ENCODE results near the gene SUPT20H. TPM values are rescaled to one million over a fixed set of nuclear protein-coding genes. Genes with fewer than 3 reads are reported as not detected.
A peak's percentile ranks its signal among the peaks of the same experiment; 100 is the strongest.
"Not testable (repeated sequence)": the region's sequence is repeated elsewhere in the genome, so short reads cannot be mapped to it uniquely, and the experiment has no call there.

Gene SUPT20H
- polyA plus RNA-seq, 1 experiment: 33.4 TPM

GRCh38 chr13:37068962-37069361 lies 9.5 kb upstream of the SUPT20H start:
- TF ChIP-seq CTCF (IDR thresholded peaks at IDR 0.05; ENCODE audit: insufficient read depth, low read depth, low read length): no peak
- Histone ChIP-seq H3K36me3 (ENCODE audit: control insufficient read depth, insufficient read depth, low read length) (no peaks in the 10 kb centered on the region), H3K27me3 (ENCODE audit: control insufficient read depth, insufficient read depth, low read length) (no peaks in the 10 kb centered on the region), H3K4me3 (ENCODE audit: low read depth, low read length) (no peak overlapping the region)
- CTCF ChIA-PET: interaction anchor here (1.1 kb wide), 1 partner anchor 69 kb away, joined by 3 read pairs; no protein-coding TSS in a partner anchor
- DNase-seq (ENCODE audit: low read depth): no peak
- POLR2A ChIA-PET: no interaction called here

DNA sequence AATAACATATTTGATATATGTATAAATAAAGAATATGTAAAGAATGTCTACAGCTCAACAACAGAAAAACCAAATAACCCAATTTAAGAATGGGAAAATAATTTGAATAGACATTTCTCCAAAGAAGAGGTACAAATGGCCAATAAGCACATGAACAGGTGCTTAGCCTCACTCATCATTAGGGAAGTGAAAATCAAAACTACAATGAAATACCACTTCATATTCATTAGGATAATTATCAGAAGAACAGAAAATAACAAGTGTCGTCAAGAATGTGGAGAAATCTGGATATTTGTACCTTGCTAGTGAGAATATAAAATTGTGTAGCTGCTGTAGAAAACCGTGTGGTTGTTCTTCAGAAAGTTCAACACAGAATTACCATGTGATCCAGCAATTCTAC lies 8.4 kb upstream of the SUPT20H start:
- H3K27me3 ChIP-seq (ENCODE audit: control insufficient read depth, insufficient read depth, low read length): no peaks in the 10 kb centered on the region
- POLR2A ChIA-PET: no interaction called here
- no peak for DNase-seq (ENCODE audit: low read depth)
- no peaks in the 10 kb centered on the region for H3K36me3 ChIP-seq (ENCODE audit: control insufficient read depth, insufficient read depth, low read length)
- no peak for TF ChIP-seq CTCF (IDR thresholded peaks at IDR 0.05; ENCODE audit: insufficient read depth, low read depth, low read length)
- CTCF ChIA-PET: interaction anchor here (0.8 to 1.2 kb wide), 3 partner anchors 210 to 647 kb away, joined by 3 read pairs; no protein-coding TSS in a partner anchor
- no peak overlapping the region for H3K4me3 ChIP-seq (ENCODE audit: low read depth, low read length)

GRCh38 chr13:37065890-37066526 lies 6.5 kb upstream of the SUPT20H start:
- DNase-seq (ENCODE audit: low read depth): no peak
- Histone ChIP-seq H3K27me3 (ENCODE audit: control insufficient read depth, insufficient read depth, low read length) (no peaks in the 10 kb centered on the region), H3K4me3 (ENCODE audit: low read depth, low read length) (no peak overlapping the region), H3K36me3 (ENCODE audit: control insufficient read depth, insufficient read depth, low read length) (no peaks in the 10 kb centered on the region)
- TF ChIP-seq CTCF (IDR thresholded peaks at IDR 0.05; ENCODE audit: insufficient read depth, low read depth, low read length): no peak
- POLR2A ChIA-PET: no interaction called here
- CTCF ChIA-PET: no interaction called here

- CTCF ChIA-PET: interaction anchor here (0.8 kb wide), 1 partner anchor 52 kb away, joined by 3 read pairs; no protein-coding TSS in a partner anchor
- POLR2A ChIA-PET: no interaction called here
- TF ChIP-seq CTCF (IDR thresholded peaks at IDR 0.05; ENCODE audit: insufficient read depth, low read depth, low read length): no peak
- H3K27me3 ChIP-seq (ENCODE audit: control insufficient read depth, insufficient read depth, low read length): no peaks in the 10 kb centered on the region
- H3K4me3 ChIP-seq (ENCODE audit: low read depth, low read length): peak overlapping the region; percentile 84
- H3K36me3 ChIP-seq (ENCODE audit: control insufficient read depth, insufficient read depth, low read length): peaks cover 2% of the 10 kb centered on the region; the same call in 1 of the 2 replicates
- no peak for DNase-seq (ENCODE audit: low read depth)
Measured at GRCh38 chr13:37059848-37060192, 332 bp upstream of the SUPT20H start.

DNA sequence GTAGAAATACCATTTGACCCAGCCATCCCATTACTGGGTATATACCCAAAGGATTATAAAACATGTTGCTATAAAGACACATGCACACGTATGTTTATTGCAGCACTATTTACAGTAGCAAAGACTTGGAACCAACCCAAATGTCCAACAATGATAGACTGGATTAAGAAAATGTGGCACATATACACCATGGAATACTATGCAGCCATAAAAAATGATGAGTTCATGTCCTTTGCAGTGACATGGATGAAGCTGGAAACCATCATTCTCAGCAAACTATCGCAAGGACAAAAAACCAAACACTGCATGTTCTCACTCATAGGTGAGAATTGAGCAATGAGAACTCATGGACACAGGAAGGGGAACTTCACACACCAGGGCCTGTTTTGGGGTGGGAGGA lies 3.3 kb downstream of the SUPT20H start:
- H3K27me3 ChIP-seq (ENCODE audit: control insufficient read depth, insufficient read depth, low read length); POLR2A ChIA-PET; H3K36me3 ChIP-seq (ENCODE audit: control insufficient read depth, insufficient read depth, low read length); DNase-seq (ENCODE audit: low read depth); H3K4me3 ChIP-seq (ENCODE audit: low read depth, low read length); CTCF ChIA-PET: not testable (repeated sequence)

- H3K36me3 ChIP-seq (ENCODE audit: control insufficient read depth, insufficient read depth, low read length); H3K27me3 ChIP-seq (ENCODE audit: control insufficient read depth, insufficient read depth, low read length); POLR2A ChIA-PET; CTCF ChIA-PET; H3K4me3 ChIP-seq (ENCODE audit: low read depth, low read length); DNase-seq (ENCODE audit: low read depth): not testable (repeated sequence)
Measured at GRCh38 chr13:37053111-37053510, 6.4 kb downstream of the SUPT20H start.
